GM18909 (cell line): ENCODE measurements around the gene CD1C.
"Not testable (repeated sequence)": the region's sequence is repeated elsewhere in the genome, so short reads cannot be mapped to it uniquely, and the experiment has no call there.

ENCODE experiments used
- ATAC-seq: cut with Tn5 transposase; IDR thresholded peaks from one replicate; pipeline ENCODE4 v1.9.1; 2021; ENCODE audit warnings: mild to moderate bottlenecking; ENCODE audit not compliant: unreplicated experiment, poor library complexity

The CD1C gene

DNA sequence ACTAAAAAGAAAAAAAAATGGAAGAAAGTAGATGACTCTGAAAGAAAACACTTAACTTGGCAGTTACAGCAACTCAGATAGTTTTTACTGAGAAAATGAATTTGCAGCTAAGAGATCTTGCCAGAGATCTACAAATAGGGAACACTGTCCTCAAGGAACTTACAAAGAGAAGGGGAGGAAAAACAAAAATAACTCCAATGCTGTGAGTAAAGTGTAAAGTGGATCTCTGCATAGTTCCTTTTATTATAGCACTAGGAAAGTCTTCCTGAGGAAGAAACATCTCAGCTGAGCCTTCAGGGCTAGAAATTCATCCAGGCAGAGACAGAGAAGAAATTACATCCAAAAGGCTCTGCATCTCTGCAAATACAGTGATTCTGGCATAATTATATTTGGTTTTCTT is 37.8 kb downstream of the CD1C start:
- ATAC-seq, result no peak

DNA sequence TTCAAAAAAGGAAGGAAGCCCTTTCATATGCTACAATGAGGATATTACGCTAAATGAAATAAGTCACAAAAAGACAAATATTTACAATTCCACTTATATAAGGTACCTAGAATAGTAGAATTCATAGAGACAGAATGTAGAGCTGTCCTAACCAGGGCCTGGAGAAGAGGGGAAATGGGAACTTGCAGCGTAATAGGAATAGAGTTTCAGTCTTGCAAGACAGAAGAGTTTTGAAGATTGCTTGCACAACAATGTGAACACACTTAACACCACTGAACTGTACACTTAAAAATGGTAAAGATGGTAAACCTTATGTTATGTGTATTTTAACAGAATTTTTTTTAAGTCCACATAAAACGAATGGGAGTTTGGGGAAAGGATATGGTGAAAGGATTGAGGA is 38.7 kb downstream of the CD1C start:
- ATAC-seq, result no peak

DNA sequence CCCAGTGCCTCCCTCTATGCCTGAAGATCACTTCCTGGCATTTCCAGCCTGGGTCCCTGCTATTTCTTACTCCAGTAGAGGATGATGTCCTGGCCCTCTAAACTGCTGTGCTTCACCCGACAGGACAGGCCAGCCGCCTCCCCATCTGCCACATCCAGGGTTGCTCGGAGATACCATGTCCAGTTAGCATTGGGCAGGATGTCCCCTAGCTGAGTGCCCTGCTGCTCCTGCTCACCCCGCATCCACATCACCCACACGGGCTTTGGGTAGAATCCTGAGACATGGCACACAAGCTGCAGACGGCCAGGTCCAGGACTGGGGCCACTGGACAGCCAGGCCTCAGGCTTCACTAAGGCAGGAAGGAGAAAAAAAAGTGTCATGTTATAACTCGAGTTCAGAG is 39.6 kb downstream of the CD1C start:
- ATAC-seq, result no peak

DNA sequence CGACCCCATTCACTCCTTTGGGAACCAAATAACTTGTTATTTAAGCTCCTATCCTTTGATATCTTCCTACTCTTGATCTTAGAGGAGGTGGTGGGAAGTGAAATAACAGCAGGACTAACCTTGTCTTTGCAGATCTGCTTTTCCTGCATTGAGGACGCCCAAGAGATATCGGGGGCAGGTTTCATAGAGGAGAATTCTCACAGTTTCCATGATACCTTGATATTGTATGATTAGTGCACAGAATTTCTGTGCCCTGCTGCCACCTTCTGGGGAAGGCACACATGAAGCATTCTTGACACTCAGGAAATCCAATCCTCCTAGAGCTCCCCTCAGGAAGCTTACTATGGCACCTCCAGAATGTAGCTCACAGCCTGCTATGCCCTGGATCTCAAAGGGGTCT is 40.0 kb downstream of the CD1C start:
- no peak for ATAC-seq

DNA sequence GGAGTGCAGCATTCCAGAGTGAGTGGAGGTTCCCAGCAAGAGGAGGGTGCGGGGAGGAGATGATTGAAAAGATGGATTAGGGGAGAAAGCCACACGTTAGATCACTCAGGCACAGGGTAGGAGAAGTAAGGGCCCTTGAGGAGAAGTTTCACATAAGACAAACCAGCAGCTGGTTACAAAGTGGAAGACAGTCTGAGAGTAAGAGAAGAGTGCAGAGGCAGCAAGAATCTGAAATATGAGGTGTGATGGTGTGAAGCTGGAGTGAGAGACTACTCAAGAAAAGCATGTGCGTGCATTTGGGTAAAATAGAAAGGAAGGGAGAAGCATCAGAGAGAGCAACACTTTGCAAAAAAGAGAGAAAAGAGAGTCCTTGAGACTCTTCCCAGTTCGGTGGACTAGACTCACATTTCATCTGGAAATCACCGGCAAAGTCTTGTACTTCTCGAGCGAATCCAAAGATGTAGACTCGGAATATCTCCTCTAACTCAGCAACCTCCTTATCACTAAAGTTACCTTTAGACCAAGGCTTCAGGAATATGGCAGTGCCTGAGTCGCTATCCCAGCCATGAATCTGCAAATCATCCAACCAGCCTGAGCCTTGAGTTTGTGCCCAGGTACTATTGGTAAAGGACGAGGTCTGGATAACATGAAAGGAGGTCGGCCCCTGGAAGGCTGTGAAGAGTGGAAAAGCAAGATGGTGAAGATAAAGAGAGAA is 40.8 kb downstream of the CD1C start:
- ATAC-seq, result no peak

DNA sequence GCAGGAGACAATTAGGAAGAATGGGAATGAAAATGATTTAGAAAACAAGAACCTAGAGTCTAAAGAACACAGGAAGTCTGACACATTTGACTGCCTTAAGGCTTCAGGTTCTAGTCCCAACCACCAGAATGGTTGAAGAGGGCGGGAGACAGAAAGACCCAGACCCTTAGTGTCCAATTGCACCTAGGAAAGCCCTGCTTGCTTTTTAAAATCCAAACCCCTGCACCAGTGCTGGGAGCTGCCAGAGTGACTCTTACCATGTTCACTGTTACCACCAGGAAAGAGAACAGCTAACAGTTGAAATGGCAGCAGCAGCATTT is 41.3 kb downstream of the CD1C start:
- ATAC-seq, result no peak

DNA sequence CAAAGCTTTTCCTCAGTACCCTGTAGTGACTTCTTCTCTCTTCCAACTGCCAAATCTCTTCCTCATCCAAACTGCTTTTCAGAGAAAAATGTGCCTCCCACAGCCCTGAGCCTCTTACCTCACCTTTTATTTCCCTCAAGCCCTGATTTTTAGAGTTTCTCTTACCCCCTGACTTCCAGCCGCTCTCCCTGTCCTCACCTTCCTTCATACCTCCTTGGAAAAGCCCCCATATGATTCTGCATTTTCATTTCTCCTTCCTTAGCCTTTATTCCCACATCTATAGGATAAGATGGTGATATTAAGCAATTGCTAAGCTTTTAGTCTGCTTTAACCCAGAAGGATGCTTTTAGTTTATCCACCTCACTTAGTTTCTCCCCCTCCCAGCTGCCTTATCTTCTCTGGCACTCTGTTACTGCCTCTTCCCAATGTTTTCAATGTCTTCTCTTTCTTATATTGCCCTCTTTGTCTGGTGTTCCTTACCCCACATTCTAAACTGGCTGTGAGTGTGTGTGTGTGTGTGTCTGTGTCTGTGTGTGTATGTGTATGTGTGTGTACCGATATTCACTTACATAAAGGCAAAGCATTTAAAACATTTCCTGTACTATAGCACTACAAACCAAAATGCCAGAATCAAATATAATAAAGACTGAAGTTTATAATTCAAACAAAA is 41.9 kb downstream of the CD1C start, which contains the start of gene CD1B:
Gene CD1B, minus strand, starts transcription at position 51 of the 670 bp plus-strand sequence. CDS start 108 bp downstream, outside the sequence.
- ATAC-seq, result no peak

DNA sequence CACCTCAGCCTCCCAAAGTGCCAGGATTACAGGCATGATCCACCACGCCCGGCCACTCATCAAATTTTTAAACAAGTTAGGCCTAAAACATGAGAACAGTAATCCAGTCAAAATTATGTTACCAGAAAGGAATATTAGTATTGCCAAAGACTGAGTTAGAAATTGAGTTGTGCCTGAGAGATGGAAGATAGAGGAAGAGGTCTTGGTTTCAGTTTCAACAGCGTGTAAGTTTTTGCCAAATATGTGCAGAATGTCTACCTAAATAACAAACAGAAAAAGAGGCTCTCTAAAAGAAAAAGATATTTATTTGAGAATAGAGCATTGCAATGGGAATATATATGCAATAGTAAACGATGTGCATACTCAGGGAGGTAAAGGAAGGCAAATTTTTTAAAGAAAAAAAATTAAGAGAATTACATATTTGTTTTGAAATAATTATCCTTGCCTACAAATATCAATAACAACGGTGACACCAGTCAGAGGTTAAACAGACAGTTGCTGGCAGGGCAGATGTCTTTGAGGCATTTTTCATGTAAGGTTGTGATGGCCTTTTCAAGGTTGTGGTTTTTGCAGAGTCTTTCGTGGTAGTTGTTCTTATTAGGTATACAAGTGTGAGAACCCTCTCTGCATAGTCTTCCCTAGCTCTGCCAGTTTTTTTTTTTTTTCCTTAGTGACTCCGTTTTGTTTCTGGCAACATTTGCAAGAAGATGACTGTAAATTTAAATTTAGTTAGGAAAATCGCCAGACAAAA is 43.9 kb downstream of the CD1C start:
- ATAC-seq, result no peak

DNA sequence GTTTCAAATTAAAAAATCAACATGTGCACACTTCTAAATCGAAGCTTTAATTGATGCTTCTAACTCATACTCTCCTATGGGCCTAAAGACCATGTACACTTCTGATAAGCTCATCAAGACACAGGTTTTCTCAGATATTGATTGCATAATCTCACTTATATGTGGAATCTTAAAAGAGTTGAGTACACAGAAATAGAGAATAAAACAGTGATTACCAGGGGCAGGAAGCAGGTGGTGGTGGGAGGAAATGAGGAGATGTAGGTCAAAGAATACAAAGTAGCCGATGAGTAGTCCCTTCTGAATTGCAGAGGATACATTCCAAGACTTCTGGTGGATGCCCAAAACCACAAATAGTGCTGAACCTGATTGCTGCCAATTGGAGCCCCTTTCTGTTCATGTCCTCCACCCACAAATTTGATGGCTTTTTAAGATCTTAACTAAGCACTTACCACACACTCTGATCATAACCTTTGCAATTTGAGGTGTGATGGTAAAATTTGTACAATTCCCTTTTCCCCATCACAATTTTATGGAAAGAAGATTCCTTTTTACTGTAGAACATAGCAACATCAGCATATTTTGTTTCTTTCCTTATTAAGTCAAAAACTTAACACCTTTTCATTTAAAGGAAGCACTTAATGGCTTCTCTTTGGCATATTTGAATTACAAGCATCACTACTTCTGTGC is 44.9 kb downstream of the CD1C start:
- ATAC-seq, result no peak

DNA sequence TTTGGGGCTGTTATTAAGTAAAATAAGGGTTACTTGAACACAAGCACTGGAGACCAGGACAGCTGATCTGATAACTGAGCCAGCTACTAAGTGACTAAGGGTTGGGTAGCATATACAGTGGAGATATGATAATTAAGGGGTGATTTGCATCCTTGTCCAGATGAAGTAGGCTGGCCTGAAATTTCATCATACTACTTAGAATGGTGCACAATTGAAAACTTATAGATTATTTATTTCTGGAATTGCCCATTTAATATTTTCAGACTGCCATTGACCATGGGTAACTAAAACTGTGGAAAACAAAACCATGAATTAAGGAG is 45.5 kb downstream of the CD1C start:
- no peak for ATAC-seq

DNA sequence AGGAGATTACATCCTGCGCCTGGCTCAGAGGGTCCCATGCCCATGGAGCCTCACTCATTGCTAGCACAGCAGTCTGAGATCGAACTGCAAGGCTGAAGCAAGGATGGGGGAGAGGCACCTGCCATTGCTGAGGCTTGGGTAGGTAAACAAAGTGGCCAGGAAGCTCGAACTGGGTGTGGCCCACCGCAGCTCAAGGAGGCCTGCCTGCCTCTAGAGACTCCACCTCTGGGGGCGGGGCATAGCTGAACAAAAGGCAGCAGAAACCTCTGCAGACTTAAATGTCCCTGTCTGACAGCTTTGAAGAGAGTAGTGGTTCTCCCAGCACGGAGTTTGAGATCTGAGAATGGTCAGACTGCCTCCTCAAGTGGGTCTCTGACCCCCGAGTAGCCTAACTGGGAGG is 46.7 kb downstream of the CD1C start:
- not testable (repeated sequence) for ATAC-seq
